Smooth muscle cell (in vitro differentiated cells): ENCODE results near the gene SLC9A9. TPM values are rescaled to one million over a fixed set of nuclear protein-coding genes. Genes with fewer than 3 reads are reported as not detected.

Experiments
- DNase-seq: peaks from one replicate; lab custom pipeline; 2025; ENCODE audit not compliant: unreplicated experiment; lab: John Stamatoyannopoulos, UW
- H2AFZ ChIP-seq: fragments of 200-600 bp; sonication (generic); 2 replicates; pipeline ENCODE4 v1.6.0; 2016; ENCODE audit warnings: antibody characterized with exemption, low read depth, mild to moderate bottlenecking
- H3F3A ChIP-seq: fragments of 200-600 bp; sonication (generic); 2 replicates; pipeline ENCODE4 v1.6.0; 2017; ENCODE audit warnings: antibody characterized with exemption, low read depth
- H3K27ac ChIP-seq: fragments of 200-600 bp; sonication (generic); 2 replicates; pipeline ENCODE4 v1.5.1; 2016; ENCODE audit warnings: low read depth, mild to moderate bottlenecking
- H3K27me3 ChIP-seq: fragments of 200-600 bp; sonication (generic); 2 replicates; pipeline ENCODE4 v1.6.1; 2016; ENCODE audit warnings: low read depth, mild to moderate bottlenecking
- H3K36me3 ChIP-seq: fragments of 200-600 bp; sonication (generic); 2 replicates; pipeline ENCODE4 v1.5.1; 2016; ENCODE audit warnings: low read depth
- H3K4me1 ChIP-seq: fragments of 200-600 bp; sonication (generic); 2 replicates; pipeline ENCODE4 v1.5.1; 2016; ENCODE audit warnings: low read depth
- H3K4me2 ChIP-seq: fragments of 200-600 bp; sonication (generic); 2 replicates; pipeline ENCODE4 v1.6.0; 2016; ENCODE audit warnings: mild to moderate bottlenecking
- H3K4me3 ChIP-seq: fragments of 200-600 bp; sonication (generic); 2 replicates; pipeline ENCODE4 v1.5.1; 2016; ENCODE audit warnings: mild to moderate bottlenecking
- H3K79me2 ChIP-seq: fragments of 200-600 bp; sonication (generic); 2 replicates; pipeline ENCODE4 v1.6.0; 2016; ENCODE audit warnings: low read depth, mild to moderate bottlenecking
- H3K9ac ChIP-seq: fragments of 200-600 bp; sonication (generic); 2 replicates; pipeline ENCODE4 v1.6.0; 2016; ENCODE audit warnings: low read depth
- H3K9me3 ChIP-seq: fragments of 200-600 bp; sonication (generic); replicated peaks from 2 replicates; pipeline ENCODE4 v1.5.1; 2016; ENCODE audit warnings: low read depth
- H4K20me1 ChIP-seq: fragments of 200-600 bp; sonication (generic); 2 replicates; pipeline ENCODE4 v1.6.0; 2016; ENCODE audit warnings: low read depth
- CTCF ChIP-seq: fragments of 200-600 bp; sonication (generic); IDR thresholded peaks from 2 replicates; pipeline ENCODE4 v1.5.1; 2017; ENCODE audit warnings: borderline replicate concordance, mild to moderate bottlenecking, antibody characterized with exemption; ENCODE audit not compliant: insufficient read depth, poor library complexity, severe bottlenecking
- WGBS: methylation state at CpG from one replicate; pipeline ENCODE4 v1.1.7; 2016; ENCODE audit warnings: low lambda C conversion rate; 5-methylcytosine and 5-hydroxymethylcytosine counted together
- polyA plus RNA-seq: library from polyadenylated mRNA; unstranded; fragments of >200 nt; fragmentation: Nextera tagmentation; extraction: Ambion mirVana; gene quantifications from 2 replicates; pipeline ENCODE4 v1.2.1, GENCODE V29; 2016
- total RNA-seq: library from RNA; depleted of rRNA; stranded (reverse); fragments of >200 nt; gene quantifications from 2 replicates; pipeline ENCODE4 v1.2.3, GENCODE V29; 2014

The SLC9A9 gene
- total and polyA plus RNA-seq, 2 experiments from 2014 or later: 4.0 to 8.9 TPM

DNA sequence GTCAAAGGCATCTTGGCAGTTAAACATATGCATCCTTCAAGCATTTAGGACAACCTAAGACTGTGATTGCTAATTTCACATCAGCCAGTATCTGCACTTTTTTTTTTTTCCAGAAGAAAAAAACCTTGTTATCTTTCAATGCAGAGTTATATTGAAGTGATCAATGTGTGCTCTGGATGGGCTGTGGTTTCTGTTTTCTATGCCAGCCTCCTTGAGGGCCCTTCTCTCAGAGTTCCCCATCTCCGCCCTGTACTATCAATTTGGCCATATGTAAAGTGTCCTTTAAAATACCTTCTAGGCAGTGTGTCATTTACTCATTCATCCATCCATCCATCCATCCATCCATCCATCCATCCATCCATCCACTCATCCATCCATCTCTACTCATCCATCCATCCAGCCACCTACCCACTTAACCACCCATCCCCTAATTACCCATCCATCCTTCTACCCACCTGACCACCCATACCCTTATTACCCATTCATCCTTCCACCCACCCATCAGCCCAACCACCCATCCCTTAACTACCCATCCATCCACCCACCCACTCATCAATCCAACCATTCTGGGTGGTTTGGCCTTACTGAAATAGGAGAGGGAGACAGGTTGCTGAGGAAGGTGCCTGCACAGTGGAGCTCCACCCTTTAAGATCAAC, 406.6 kb downstream of the SLC9A9 start:
- H3K4me3 ChIP-seq: no peak overlapping the region
- H3K9ac ChIP-seq: no peak overlapping the region
- no peaks in the 10 kb centered on the region for H3K4me1 ChIP-seq
- TF ChIP-seq CTCF: no peak
- H3K27me3 ChIP-seq: no peaks in the 10 kb centered on the region
- no peak overlapping the region for H2AFZ ChIP-seq
- no peak overlapping the region for H3K27ac ChIP-seq
- H3K79me2 ChIP-seq: no peaks in the 10 kb centered on the region
- H3K9me3 ChIP-seq: no peaks in the 10 kb centered on the region
- no peaks in the 10 kb centered on the region for H3K36me3 ChIP-seq
- H3K4me2 ChIP-seq: no peak overlapping the region
- 95% methylated on average over 1 of the region's 1 CpG for WGBS
- DNase-seq: no peak
- no peaks in the 10 kb centered on the region for H3F3A ChIP-seq
- no peaks in the 10 kb centered on the region for H4K20me1 ChIP-seq

DNA sequence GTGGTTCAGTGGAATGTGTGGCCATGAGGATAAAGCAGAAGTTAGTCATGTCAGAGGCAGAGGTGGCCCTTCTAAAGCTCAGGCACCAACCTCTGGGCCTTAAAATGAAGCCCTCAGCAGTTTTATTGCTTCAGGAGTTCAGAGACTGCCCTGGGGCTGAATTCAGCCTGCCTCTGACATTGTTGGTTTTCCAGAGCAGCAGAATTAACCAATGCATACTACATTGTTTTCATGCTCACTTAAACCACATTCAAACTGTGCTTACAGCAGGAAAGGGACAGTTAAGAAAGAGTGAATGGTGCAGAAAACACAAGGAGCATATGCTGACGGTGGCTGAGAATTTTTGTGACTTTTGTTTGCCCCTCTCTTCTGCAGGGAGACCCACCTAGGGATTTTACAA, 408.5 kb downstream of the SLC9A9 start:
- no peak for TF ChIP-seq CTCF
- Histone ChIP-seq H3K4me1 (no peaks in the 10 kb centered on the region), H3F3A (no peaks in the 10 kb centered on the region), H3K4me3 (no peak overlapping the region), H3K79me2 (no peaks in the 10 kb centered on the region), H3K9ac (no peak overlapping the region), H3K4me2 (no peak overlapping the region), H3K36me3 (no peaks in the 10 kb centered on the region), H3K27me3 (no peaks in the 10 kb centered on the region), H4K20me1 (no peaks in the 10 kb centered on the region), H3K27ac (no peak overlapping the region), H2AFZ (no peak overlapping the region), H3K9me3 (no peaks in the 10 kb centered on the region)
- 73% methylated on average over 1 of the region's 1 CpG for WGBS
- DNase-seq: no peak

DNA sequence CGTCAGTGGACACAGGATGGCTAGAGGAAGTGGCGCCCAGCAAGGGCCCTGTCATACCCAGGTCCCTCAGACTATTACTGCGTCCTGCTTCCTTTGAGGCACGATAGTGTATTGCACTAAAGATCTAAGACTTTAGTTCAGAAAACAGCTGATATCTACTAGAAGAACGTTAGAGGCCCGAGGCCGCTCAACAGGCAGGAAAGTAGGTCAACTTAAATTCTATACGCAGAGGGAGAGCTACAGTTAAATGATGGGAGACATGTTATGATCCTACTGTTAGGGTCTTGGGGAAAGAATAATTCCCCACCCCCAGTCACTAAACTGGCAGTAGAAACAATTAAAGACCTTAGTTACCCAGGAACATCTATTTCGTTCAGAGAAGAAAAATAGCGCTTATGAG, 410.9 kb downstream of the SLC9A9 start:
- Histone ChIP-seq H3K36me3 (no peaks in the 10 kb centered on the region), H3K27ac (no peak overlapping the region), H3K4me1 (no peaks in the 10 kb centered on the region), H3K79me2 (no peaks in the 10 kb centered on the region), H3F3A (no peaks in the 10 kb centered on the region), H2AFZ (no peak overlapping the region), H3K9me3 (no peaks in the 10 kb centered on the region), H3K9ac (no peak overlapping the region), H3K4me3 (no peak overlapping the region), H4K20me1 (no peaks in the 10 kb centered on the region), H3K4me2 (no peak overlapping the region), H3K27me3 (no peaks in the 10 kb centered on the region)
- DNase-seq: no peak
- no peak for TF ChIP-seq CTCF
- WGBS: 92% methylated on average over 10 of the region's 10 CpGs

- no peak overlapping the region for H3K9ac ChIP-seq
- no peaks in the 10 kb centered on the region for H3K9me3 ChIP-seq
- no peaks in the 10 kb centered on the region for H3F3A ChIP-seq
- no peak for DNase-seq
- H3K36me3 ChIP-seq: no peaks in the 10 kb centered on the region
- H3K27ac ChIP-seq: no peak overlapping the region
- H3K4me2 ChIP-seq: no peak overlapping the region
- H3K4me1 ChIP-seq: no peaks in the 10 kb centered on the region
- no peak for TF ChIP-seq CTCF
- no peaks in the 10 kb centered on the region for H3K79me2 ChIP-seq
- H3K27me3 ChIP-seq: no peaks in the 10 kb centered on the region
- no peak overlapping the region for H2AFZ ChIP-seq
- H4K20me1 ChIP-seq: no peaks in the 10 kb centered on the region
- WGBS: 62% methylated on average over 5 of the region's 5 CpGs
- no peak overlapping the region for H3K4me3 ChIP-seq
Observed at GRCh38 chr3:143436231-143436930, 411.9 kb downstream of the SLC9A9 start.
